BJ (cell line): Measurements from ENCODE around the gene ARVCF. TPM values are rescaled to one million over a fixed set of nuclear protein-coding genes. Genes with fewer than 3 reads are reported as not detected.
A peak's percentile ranks its signal among the peaks of the same experiment; 100 is the strongest.

Experiments
- CTCF ChIA-PET: fragments of 350-600 bp; formaldehyde crosslinking; extraction: SDS; loops from one replicate; lab custom pipeline; 2021; ENCODE audit warnings: antibody characterized with exemption, inconsistent platforms; lab: Yijun Ruan, JAX
- POLR2A ChIA-PET: fragments of 300-600 bp; sonication (Branson Sonifier 250); formaldehyde crosslinking; extraction: SDS; loops from one replicate; lab custom pipeline; 2021; ENCODE audit warnings: antibody characterized with exemption; lab: Charles Lee
- DNase-seq: peaks from one replicate; pipeline ENCODE4 v3.0.0-alpha.2; 2011; ENCODE audit warnings: low read depth
- H3K27me3 ChIP-seq: 2 replicates; pipeline ENCODE4 v1.6.0; 2011; ENCODE audit warnings: low read length; ENCODE audit not compliant: control insufficient read depth, insufficient read depth
- H3K36me3 ChIP-seq: 2 replicates; pipeline ENCODE4 v1.5.1; 2011; ENCODE audit warnings: low read length; ENCODE audit not compliant: control insufficient read depth, insufficient read depth
- H3K4me3 ChIP-seq: 2 replicates; pipeline ENCODE4 v1.5.1; 2011; ENCODE audit warnings: low read depth, mild to moderate bottlenecking, control low read depth, low read length
- polyA plus RNA-seq: library from polyadenylated mRNA; depleted of rRNA; stranded (reverse); fragments of >200 nt; gene quantifications from 2 replicates; pipeline ENCODE4 v1.2.3, GENCODE V29; 2011
- TF ChIP-seq, protein P1 (sequence below): IDR thresholded peaks from 2 replicates; pipeline ENCODE4 v1.5.1; 2011; ENCODE audit warnings: low read depth, mild to moderate bottlenecking, control low read depth, inconsistent platforms, low read length, moderate library complexity; ENCODE audit not compliant: insufficient read depth

Gene ARVCF
- polyA plus RNA-seq, 1 experiment = 3.8 TPM

DNA sequence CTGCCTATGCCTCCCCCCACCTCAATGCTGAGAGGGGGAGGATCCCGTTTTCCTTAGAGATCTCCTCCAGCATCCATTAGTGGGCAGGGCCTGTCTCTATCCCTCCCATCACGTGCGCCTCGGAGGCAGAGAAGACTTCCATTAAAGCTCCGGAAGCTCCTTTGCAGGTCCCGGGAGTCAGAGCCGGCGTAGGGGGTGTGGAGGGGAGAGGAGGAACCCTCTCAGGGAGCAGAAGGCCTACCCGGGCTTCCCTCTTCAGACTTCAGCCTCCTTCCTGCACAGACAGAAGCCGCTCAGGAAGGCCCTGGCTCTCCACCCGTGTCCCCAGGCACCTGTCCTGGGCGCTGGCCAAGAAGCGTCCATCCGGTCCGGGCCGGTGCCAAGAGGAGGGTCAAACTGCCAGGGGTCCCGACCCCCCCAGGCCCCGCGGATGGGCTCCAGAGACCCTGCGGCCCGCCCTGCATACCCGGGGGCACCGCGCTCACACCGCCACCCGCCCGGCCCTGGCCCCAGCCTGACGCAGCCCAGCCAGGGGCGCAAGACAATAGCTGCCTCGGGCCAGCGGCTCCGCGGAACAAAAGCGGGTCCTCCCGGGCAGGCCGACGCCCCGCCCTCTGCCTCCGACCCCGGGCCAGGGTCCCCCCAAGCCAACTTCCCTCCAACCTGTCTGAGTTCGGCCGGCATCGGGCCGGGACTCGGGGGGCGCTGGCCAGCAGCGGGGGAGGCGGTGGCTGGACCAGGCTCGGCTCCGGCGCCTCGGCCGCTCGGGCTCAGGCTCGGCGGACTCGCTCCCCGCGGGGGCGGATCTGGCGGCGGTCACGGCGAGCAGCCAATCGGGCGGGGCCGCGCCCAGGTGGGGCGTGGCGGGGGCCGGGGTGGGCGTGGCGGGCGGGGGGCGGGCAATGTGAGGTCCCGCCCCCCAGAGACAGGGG is 29.9 kb downstream of the ARVCF start:
- Histone ChIP-seq H3K36me3 (no peaks in the 10 kb centered on the region; the same call in 1 of the 2 replicates), H3K27me3 (no peaks in the 10 kb centered on the region), H3K4me3 (peak overlapping the region; percentile 73)
- DNase-seq = no peak
- POLR2A ChIA-PET = interaction anchor here (0.5 kb wide), 1 partner anchor 53 kb away, joined by 8 read pairs; no protein-coding TSS in a partner anchor
- CTCF ChIA-PET = interaction anchor here (1.1 to 1.4 kb wide), 2 partner anchors 20 to 27 kb away, joined by 3 to 4 read pairs; no protein-coding TSS in a partner anchor
- TF ChIP-seq, protein P1, sequence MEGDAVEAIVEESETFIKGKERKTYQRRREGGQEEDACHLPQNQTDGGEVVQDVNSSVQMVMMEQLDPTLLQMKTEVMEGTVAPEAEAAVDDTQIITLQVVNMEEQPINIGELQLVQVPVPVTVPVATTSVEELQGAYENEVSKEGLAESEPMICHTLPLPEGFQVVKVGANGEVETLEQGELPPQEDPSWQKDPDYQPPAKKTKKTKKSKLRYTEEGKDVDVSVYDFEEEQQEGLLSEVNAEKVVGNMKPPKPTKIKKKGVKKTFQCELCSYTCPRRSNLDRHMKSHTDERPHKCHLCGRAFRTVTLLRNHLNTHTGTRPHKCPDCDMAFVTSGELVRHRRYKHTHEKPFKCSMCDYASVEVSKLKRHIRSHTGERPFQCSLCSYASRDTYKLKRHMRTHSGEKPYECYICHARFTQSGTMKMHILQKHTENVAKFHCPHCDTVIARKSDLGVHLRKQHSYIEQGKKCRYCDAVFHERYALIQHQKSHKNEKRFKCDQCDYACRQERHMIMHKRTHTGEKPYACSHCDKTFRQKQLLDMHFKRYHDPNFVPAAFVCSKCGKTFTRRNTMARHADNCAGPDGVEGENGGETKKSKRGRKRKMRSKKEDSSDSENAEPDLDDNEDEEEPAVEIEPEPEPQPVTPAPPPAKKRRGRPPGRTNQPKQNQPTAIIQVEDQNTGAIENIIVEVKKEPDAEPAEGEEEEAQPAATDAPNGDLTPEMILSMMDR = no peak

DNA sequence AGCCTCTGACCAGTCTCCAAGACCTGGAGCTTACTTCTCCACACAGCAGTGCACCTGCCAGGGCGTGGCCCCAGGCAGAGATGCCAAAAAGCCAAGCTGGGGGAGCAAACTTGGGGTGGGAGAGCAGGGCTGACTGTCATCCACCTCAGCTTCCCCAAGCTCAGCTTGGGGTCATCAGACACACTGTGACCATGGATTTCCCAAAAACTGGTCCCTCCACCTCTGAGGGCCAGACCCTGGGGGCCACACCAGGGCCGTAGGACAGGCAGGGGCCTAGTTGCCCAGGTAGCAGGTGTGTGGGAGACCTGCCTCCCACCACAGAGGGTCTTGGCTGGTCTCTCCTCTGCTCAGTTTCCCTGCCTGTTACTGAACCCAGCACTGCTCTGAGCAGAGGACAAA is 30.6 kb downstream of the ARVCF start:
- POLR2A ChIA-PET = interaction anchor here (0.5 kb wide), 1 partner anchor 52 kb away, joined by 8 read pairs; no protein-coding TSS in a partner anchor
- peak overlapping the region; percentile 73 for H3K4me3 ChIP-seq
- TF ChIP-seq, protein P1 = no peak

GRCh38 chr22:19984851-19985811 is 31.5 kb downstream of the ARVCF start:
- DNase-seq = no peak
- Histone ChIP-seq H3K27me3 (no peaks in the 10 kb centered on the region), H3K4me3 (no peak overlapping the region), H3K36me3 (no peaks in the 10 kb centered on the region; the same call in 1 of the 2 replicates)
- TF ChIP-seq, protein P1 = no peak
- ChIA-PET POLR2A (no interaction called here), CTCF (interaction anchor here (0.9 to 3.1 kb wide), 5 partner anchors 15 to 28 kb away, joined by 3 to 12 read pairs (median 4); no protein-coding TSS in a partner anchor)

More for the DNA sequence above, 30.6 kb downstream of the ARVCF start:
- no peaks in the 10 kb centered on the region; the same call in 1 of the 2 replicates for H3K36me3 ChIP-seq
- no peak for DNase-seq
- CTCF ChIA-PET = interaction anchor here (1.1 to 1.4 kb wide), 2 partner anchors 19 to 27 kb away, joined by 3 to 4 read pairs; no protein-coding TSS in a partner anchor
- H3K27me3 ChIP-seq = no peaks in the 10 kb centered on the region

DNA sequence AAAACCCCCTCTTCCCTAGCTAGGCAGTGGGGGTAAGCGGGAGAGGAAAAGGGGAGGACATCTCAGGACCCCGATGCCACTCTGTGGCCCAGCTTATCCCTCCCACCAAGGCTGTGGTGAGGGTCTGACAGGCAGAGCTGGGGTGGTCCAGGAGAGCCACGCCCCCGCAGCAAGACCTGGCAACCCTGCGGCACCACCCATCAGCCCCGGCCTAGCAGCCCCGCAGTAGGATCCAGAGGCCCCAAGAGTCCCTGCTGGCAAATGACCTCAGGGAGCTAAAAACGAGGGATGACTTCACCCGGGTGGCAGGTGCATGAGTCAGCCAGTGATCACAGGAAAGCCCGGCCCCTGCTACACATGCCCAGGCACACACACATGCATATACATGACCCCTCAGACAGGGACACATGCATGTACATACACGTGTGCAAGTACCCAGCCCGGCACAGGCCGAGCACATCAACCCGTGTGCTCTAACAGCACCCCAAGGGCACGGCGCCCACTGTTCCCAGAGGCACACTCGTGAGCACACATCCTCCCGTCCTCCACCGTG is 32.3 kb downstream of the ARVCF start:
- TF ChIP-seq, protein P1 = no peak
- Histone ChIP-seq H3K4me3 (no peak overlapping the region), H3K36me3 (no peaks in the 10 kb centered on the region), H3K27me3 (no peaks in the 10 kb centered on the region)
- CTCF ChIA-PET = interaction anchor here (0.9 to 3.1 kb wide), 4 partner anchors 11 to 29 kb away, joined by 3 to 12 read pairs (median 4); no protein-coding TSS in a partner anchor
- DNase-seq = no peak
- POLR2A ChIA-PET = no interaction called here
